Lower lobe of right lung (tissue), 2 donors: ENCODE data around the gene ASTN2. TPM values are rescaled to one million over a fixed set of nuclear protein-coding genes. Genes with fewer than 3 reads are reported as not detected.

Source experiments
- ATAC-seq, 2 donors: fragments of 200-7000 bp; cut with Tn5 transposase; one replicate each; pipeline ENCODE4 v1.9.1; 2020 to 2022; ENCODE audit warnings: mild to moderate bottlenecking in 2 of 2, moderate library complexity in 2 of 2
- DNase-seq: peaks from one replicate; pipeline ENCODE4 v3.0.0-alpha.2; 2020
- H3K27ac ChIP-seq: fragments of 200-600 bp; one replicate; pipeline ENCODE4 v1.8.0; 2022
- H3K27me3 ChIP-seq: fragments of 200-600 bp; one replicate; pipeline ENCODE4 v1.8.0; 2022; ENCODE audit warnings: low read depth
- H3K36me3 ChIP-seq: fragments of 200-600 bp; one replicate; pipeline ENCODE4 v1.8.0; 2022; ENCODE audit warnings: mild to moderate bottlenecking
- H3K4me1 ChIP-seq: fragments of 200-600 bp; one replicate; pipeline ENCODE4 v1.8.0; 2022
- H3K4me3 ChIP-seq: fragments of 200-600 bp; one replicate; pipeline ENCODE4 v1.8.0; 2022; ENCODE audit warnings: mild to moderate bottlenecking
- H3K9me3 ChIP-seq: fragments of 200-600 bp; one replicate; pipeline ENCODE4 v1.8.0; 2022
- intact Hi-C: fragments of 100-400 bp; cut with DNase I; formaldehyde crosslinking; loops from one replicate; pipeline ENCODE4 v1.11.0; 2022
- total RNA-seq: library from RNA; stranded (reverse); fragmentation: NEBNext Ultra II Directional; extraction: Animal tissue kit (Norgen Biotek cat#: 25700); gene quantifications from one replicate; pipeline ENCODE4 v1.2.1, GENCODE V29; 2021
- TF ChIP-seq, protein P1 (sequence below): fragments of 200-600 bp; IDR thresholded peaks from one replicate; pipeline ENCODE4 v1.8.0; 2022; ENCODE audit warnings: antibody characterized with exemption, mild to moderate bottlenecking
- donor health status: DM: no; HTN: yes; CAD: no; lungs with severe emphysema.

The ASTN2 gene
- total RNA-seq, 1 donor from 2014 or later: 4.3 TPM

DNA sequence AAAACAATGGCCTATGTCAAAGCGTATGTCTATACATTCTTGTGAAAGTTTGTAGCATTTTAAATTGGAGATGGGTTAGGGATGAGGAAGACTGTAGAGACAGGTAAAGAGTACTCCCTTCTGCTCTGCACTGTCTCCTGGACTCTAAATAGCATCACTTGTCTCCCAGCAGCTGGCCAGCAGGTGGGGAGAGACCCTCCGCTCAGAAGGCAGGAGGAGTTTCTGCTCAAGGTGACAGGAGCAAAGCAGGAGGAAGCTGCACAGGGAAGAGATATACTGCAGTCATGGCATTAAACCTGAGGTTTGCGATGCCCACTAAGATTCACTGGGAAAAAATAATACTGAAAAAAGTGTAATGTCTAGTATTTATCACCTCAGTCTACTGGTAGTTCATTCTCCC lies 10.7 kb upstream of the ASTN2 start:
- no peaks in the 10 kb centered on the region for H3K9me3 ChIP-seq
- H3K27me3 ChIP-seq: peaks cover 8% of the 10 kb centered on the region
- no peaks in the 10 kb centered on the region for H3K4me1 ChIP-seq

GRCh38 chr9:117424291-117424690 lies 9.4 kb upstream of the ASTN2 start:
- no peak for ATAC-seq
- Histone ChIP-seq H3K27me3 (peaks cover 12% of the 10 kb centered on the region), H3K4me1 (no peaks in the 10 kb centered on the region), H3K36me3 (no peaks in the 10 kb centered on the region), H3K27ac (no peak overlapping the region), H3K4me3 (no peak overlapping the region), H3K9me3 (no peaks in the 10 kb centered on the region)
- DNase-seq: no peak
- TF ChIP-seq, protein P1, sequence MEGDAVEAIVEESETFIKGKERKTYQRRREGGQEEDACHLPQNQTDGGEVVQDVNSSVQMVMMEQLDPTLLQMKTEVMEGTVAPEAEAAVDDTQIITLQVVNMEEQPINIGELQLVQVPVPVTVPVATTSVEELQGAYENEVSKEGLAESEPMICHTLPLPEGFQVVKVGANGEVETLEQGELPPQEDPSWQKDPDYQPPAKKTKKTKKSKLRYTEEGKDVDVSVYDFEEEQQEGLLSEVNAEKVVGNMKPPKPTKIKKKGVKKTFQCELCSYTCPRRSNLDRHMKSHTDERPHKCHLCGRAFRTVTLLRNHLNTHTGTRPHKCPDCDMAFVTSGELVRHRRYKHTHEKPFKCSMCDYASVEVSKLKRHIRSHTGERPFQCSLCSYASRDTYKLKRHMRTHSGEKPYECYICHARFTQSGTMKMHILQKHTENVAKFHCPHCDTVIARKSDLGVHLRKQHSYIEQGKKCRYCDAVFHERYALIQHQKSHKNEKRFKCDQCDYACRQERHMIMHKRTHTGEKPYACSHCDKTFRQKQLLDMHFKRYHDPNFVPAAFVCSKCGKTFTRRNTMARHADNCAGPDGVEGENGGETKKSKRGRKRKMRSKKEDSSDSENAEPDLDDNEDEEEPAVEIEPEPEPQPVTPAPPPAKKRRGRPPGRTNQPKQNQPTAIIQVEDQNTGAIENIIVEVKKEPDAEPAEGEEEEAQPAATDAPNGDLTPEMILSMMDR: no peak
- intact Hi-C loops: no loop called here

More for the DNA sequence above, 10.7 kb upstream of the ASTN2 start:
- intact Hi-C loops: no loop called here
- ATAC-seq (no peak), DNase-seq (no peak)
- TF ChIP-seq, protein P1: no peak
- Histone ChIP-seq H3K36me3 (no peaks in the 10 kb centered on the region), H3K4me3 (no peak overlapping the region), H3K27ac (no peak overlapping the region)

- no peak for ATAC-seq
- no peaks in the 10 kb centered on the region for H3K36me3 ChIP-seq
- no peak for DNase-seq
- TF ChIP-seq, protein P1: no peak
- H3K27ac ChIP-seq: no peak overlapping the region
- intact Hi-C loops: no loop called here
- H3K9me3 ChIP-seq: no peaks in the 10 kb centered on the region
- H3K4me3 ChIP-seq: no peak overlapping the region
- no peaks in the 10 kb centered on the region for H3K4me1 ChIP-seq
- H3K27me3 ChIP-seq: peaks cover 53% of the 10 kb centered on the region
Observed at GRCh38 chr9:117418111-117418510, 3.3 kb upstream of the ASTN2 start.

- no peaks in the 10 kb centered on the region for H3K4me1 ChIP-seq
- no peak for DNase-seq
- H3K9me3 ChIP-seq: no peaks in the 10 kb centered on the region
- TF ChIP-seq, protein P1: no peak
- H3K27me3 ChIP-seq: peaks cover 66% of the 10 kb centered on the region
- no peak overlapping the region for H3K27ac ChIP-seq
- no peak for ATAC-seq
- intact Hi-C loops: no loop called here
- no peak overlapping the region for H3K4me3 ChIP-seq
- no peaks in the 10 kb centered on the region for H3K36me3 ChIP-seq
Observed at GRCh38 chr9:117416856-117417255, 2.0 kb upstream of the ASTN2 start.

DNA sequence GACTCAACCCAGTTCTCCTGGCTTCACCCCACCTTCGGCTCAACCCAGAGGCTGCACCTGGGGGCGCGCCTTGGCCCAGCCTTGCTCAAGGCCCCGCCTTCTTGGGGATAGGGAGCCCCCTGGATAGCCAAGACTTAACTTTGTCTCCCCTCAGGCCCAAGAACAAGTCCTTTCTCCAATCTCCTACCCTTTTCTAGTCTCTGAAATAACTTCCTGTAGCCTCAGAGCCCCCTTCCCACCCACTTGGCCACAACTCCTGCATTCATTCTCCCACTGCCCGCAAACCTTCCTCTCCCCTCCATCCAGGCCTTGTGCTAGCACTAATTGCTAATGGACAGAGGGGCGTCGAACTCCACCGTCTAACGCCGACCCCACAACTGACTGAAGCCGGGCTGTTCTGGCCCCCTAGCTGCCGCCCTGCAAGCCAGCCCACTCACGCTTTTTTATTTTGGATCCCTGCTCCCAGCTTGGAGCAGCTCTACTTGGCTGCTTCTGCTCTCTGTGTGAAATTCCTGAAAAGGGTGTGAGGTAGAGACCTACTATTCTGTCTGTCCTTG lies 579 bp upstream of the ASTN2 start:
- intact Hi-C loops: no loop called here
- H3K27me3 ChIP-seq: peaks cover 71% of the 10 kb centered on the region
- no peak overlapping the region for H3K4me3 ChIP-seq

More for the DNA sequence above, 579 bp upstream of the ASTN2 start:
- H3K9me3 ChIP-seq: no peaks in the 10 kb centered on the region
- H3K4me1 ChIP-seq: no peaks in the 10 kb centered on the region
- TF ChIP-seq, protein P1: no peak
- H3K36me3 ChIP-seq: no peaks in the 10 kb centered on the region
- no peak overlapping the region for H3K27ac ChIP-seq
- DNase-seq (no peak), ATAC-seq (no peak)
